NCI-H1417 (cell line): ENCODE measurements around the gene KLHL40.

Experiments
- DNase-seq, 3 experiments: peaks; one replicate each; lab custom pipeline; 2025; lab: John Stamatoyannopoulos, UW

Gene KLHL40

GRCh38 chr3:42703695-42704025 lies 18.3 kb downstream of the KLHL40 start:
- DNase-seq: no peak

GRCh38 chr3:42704136-42704841 lies 19.0 kb downstream of the KLHL40 start:
- no peak for DNase-seq

GRCh38 chr3:42705058-42705767 lies 19.9 kb downstream of the KLHL40 start:
- peak in 1 of 3 experiments; percentile 3 for DNase-seq

GRCh38 chr3:42705962-42706585 lies 20.7 kb downstream of the KLHL40 start:
- DNase-seq: no peak

- DNase-seq: no peak
Measured at GRCh38 chr3:42706721-42707619, 21.6 kb downstream of the KLHL40 start.

- no peak for DNase-seq
Measured at GRCh38 chr3:42707620-42708355, 22.5 kb downstream of the KLHL40 start.

- DNase-seq: no peak
Measured at GRCh38 chr3:42708611-42709151, 23.3 kb downstream of the KLHL40 start.

- DNase-seq: no peak
Measured at GRCh38 chr3:42709621-42710020, 24.3 kb downstream of the KLHL40 start.

- no peak for DNase-seq
Measured at GRCh38 chr3:42710323-42711021, 25.1 kb downstream of the KLHL40 start.

GRCh38 chr3:42711491-42712343 lies 26.4 kb downstream of the KLHL40 start:
- no peak for DNase-seq

- no peak for DNase-seq
Measured at GRCh38 chr3:42712344-42712648, 27.0 kb downstream of the KLHL40 start.

- DNase-seq: no peak
Measured at GRCh38 chr3:42712688-42713372, 27.5 kb downstream of the KLHL40 start.

GRCh38 chr3:42713747-42714146 lies 28.4 kb downstream of the KLHL40 start:
- no peak for DNase-seq

- DNase-seq: no peak
Measured at GRCh38 chr3:42714171-42714852, 29.0 kb downstream of the KLHL40 start.

- no peak for DNase-seq
Measured at GRCh38 chr3:42717306-42717705, 32.0 kb downstream of the KLHL40 start.

GRCh38 chr3:42718338-42718737 lies 33.0 kb downstream of the KLHL40 start:
- DNase-seq: no peak

GRCh38 chr3:42719002-42719401 lies 33.7 kb downstream of the KLHL40 start:
- no peak for DNase-seq

GRCh38 chr3:42720126-42720525 lies 34.8 kb downstream of the KLHL40 start:
- no peak for DNase-seq

- no peak for DNase-seq
Measured at GRCh38 chr3:42721690-42722089, 36.4 kb downstream of the KLHL40 start.
